ENCODE measurements around the gene HRH3. TPM values are rescaled to one million over a fixed set of nuclear protein-coding genes. Genes with fewer than 3 reads are reported as not detected.

Gene HRH3
- total RNA-seq, 1 donor from 2014 or later = not detected

- no peak for DNase-seq (ENCODE audit: low spot score)
Measured at GRCh38 chr20:62230696-62231095, 10.6 kb upstream of the HRH3 start.

- no peak for DNase-seq (ENCODE audit: low spot score)
Measured at GRCh38 chr20:62230276-62230675, 10.2 kb upstream of the HRH3 start.

- DNase-seq (ENCODE audit: low spot score) = no peak
Measured at GRCh38 chr20:62229667-62230066, 9.6 kb upstream of the HRH3 start.

GRCh38 chr20:62228982-62229545, 9.0 kb upstream of the HRH3 start:
- DNase-seq (ENCODE audit: low spot score) = no peak

- no peak for DNase-seq (ENCODE audit: low spot score)
Measured at GRCh38 chr20:62227977-62228958, 8.2 kb upstream of the HRH3 start.

GRCh38 chr20:62227591-62227976, 7.5 kb upstream of the HRH3 start:
- no peak for DNase-seq (ENCODE audit: low spot score)

- no peak for DNase-seq (ENCODE audit: low spot score)
Measured at GRCh38 chr20:62226707-62227590, 6.9 kb upstream of the HRH3 start.

GRCh38 chr20:62225820-62226635, 6.0 kb upstream of the HRH3 start:
- DNase-seq (ENCODE audit: low spot score) = no peak

GRCh38 chr20:62225026-62225425, 4.9 kb upstream of the HRH3 start:
- no peak for DNase-seq (ENCODE audit: low spot score)

GRCh38 chr20:62224113-62224855, 4.2 kb upstream of the HRH3 start:
- DNase-seq (ENCODE audit: low spot score) = no peak

GRCh38 chr20:62223571-62223970, 3.5 kb upstream of the HRH3 start:
- no peak for DNase-seq (ENCODE audit: low spot score)

GRCh38 chr20:62222972-62223371, 2.9 kb upstream of the HRH3 start:
- DNase-seq (ENCODE audit: low spot score) = no peak

GRCh38 chr20:62222266-62222850, 2.3 kb upstream of the HRH3 start:
- no peak for DNase-seq (ENCODE audit: low spot score)

GRCh38 chr20:62220666-62221568, 839 bp upstream of the HRH3 start:
- DNase-seq (ENCODE audit: low spot score) = no peak

GRCh38 chr20:62219101-62219991, 732 bp downstream of the HRH3 start:
- DNase-seq (ENCODE audit: low spot score) = no peak

GRCh38 chr20:62217913-62218773, 1.9 kb downstream of the HRH3 start:
- no peak for DNase-seq (ENCODE audit: low spot score)
